Cardiac muscle cell (in vitro differentiated cells and primary cell): ENCODE data around the gene MRPS9. TPM values are rescaled to one million over a fixed set of nuclear protein-coding genes. Genes with fewer than 3 reads are reported as not detected.

ENCODE experiments used
- DNase-seq, 2 donors: peaks; one replicate each; pipeline versions ENCODE4 v3.0.0 to v3.0.0-alpha.2; 2010 to 2017; ENCODE audit warnings: low read depth in 1 of 2, low spot score in 1 of 2
- H3K27ac ChIP-seq: fragments of 200-600 bp; sonication (generic); 2 replicates; pipeline ENCODE4 v1.5.1; 2016
- H3K27me3 ChIP-seq: fragments of 200-600 bp; sonication (generic); 2 replicates; pipeline ENCODE4 v1.6.0; 2016; ENCODE audit warnings: control low read depth
- H3K36me3 ChIP-seq: fragments of 200-600 bp; sonication (generic); 2 replicates; pipeline ENCODE4 v1.5.1; 2016; ENCODE audit warnings: control low read depth
- H3K4me1 ChIP-seq: fragments of 200-600 bp; sonication (generic); 2 replicates; pipeline ENCODE4 v1.8.1; 2017; ENCODE audit warnings: low read depth, mild to moderate bottlenecking, mixed run types
- H3K4me3 ChIP-seq: fragments of 200-600 bp; sonication (generic); 2 replicates; pipeline ENCODE4 v1.5.1; 2016; ENCODE audit warnings: mild to moderate bottlenecking
- H3K9me3 ChIP-seq: fragments of 200-600 bp; sonication (generic); 2 replicates; pipeline ENCODE4 v1.5.1; 2017; ENCODE audit warnings: low read depth, mild to moderate bottlenecking, control low read depth
- polyA plus RNA-seq: library from polyadenylated mRNA; unstranded; fragments of >200 nt; fragmentation: Nextera tagmentation; extraction: Ambion mirVana; gene quantifications from 2 replicates; pipeline ENCODE4 v1.2.1, GENCODE V29; 2016
- total RNA-seq: library from RNA; depleted of rRNA; stranded (reverse); fragments of >200 nt; gene quantifications from 2 replicates; pipeline ENCODE4 v1.2.3, GENCODE V29; 2016
- TF ChIP-seq, protein P1 (sequence below): IDR thresholded peaks from 2 replicates; pipeline ENCODE4 v1.5.1; 2012; ENCODE audit warnings: low read depth, mild to moderate bottlenecking, low read length

MRPS9 gene
- total and polyA plus RNA-seq, 2 experiments from 2014 or later, result 43.8 to 85.3 TPM

GRCh38 chr2:105078906-105079495 is 41.1 kb downstream of the MRPS9 start:
- H3K9me3 ChIP-seq, result no peaks in the 10 kb centered on the region
- peaks cover 5% of the 10 kb centered on the region for H3K4me1 ChIP-seq
- no peaks in the 10 kb centered on the region for H3K27me3 ChIP-seq
- TF ChIP-seq, protein P1, sequence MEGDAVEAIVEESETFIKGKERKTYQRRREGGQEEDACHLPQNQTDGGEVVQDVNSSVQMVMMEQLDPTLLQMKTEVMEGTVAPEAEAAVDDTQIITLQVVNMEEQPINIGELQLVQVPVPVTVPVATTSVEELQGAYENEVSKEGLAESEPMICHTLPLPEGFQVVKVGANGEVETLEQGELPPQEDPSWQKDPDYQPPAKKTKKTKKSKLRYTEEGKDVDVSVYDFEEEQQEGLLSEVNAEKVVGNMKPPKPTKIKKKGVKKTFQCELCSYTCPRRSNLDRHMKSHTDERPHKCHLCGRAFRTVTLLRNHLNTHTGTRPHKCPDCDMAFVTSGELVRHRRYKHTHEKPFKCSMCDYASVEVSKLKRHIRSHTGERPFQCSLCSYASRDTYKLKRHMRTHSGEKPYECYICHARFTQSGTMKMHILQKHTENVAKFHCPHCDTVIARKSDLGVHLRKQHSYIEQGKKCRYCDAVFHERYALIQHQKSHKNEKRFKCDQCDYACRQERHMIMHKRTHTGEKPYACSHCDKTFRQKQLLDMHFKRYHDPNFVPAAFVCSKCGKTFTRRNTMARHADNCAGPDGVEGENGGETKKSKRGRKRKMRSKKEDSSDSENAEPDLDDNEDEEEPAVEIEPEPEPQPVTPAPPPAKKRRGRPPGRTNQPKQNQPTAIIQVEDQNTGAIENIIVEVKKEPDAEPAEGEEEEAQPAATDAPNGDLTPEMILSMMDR, result no peak
- no peak overlapping the region for H3K27ac ChIP-seq
- DNase-seq, result peak in 1 of 2 donors; percentile 32
- no peak overlapping the region for H3K4me3 ChIP-seq
- H3K36me3 ChIP-seq, result no peaks in the 10 kb centered on the region

DNA sequence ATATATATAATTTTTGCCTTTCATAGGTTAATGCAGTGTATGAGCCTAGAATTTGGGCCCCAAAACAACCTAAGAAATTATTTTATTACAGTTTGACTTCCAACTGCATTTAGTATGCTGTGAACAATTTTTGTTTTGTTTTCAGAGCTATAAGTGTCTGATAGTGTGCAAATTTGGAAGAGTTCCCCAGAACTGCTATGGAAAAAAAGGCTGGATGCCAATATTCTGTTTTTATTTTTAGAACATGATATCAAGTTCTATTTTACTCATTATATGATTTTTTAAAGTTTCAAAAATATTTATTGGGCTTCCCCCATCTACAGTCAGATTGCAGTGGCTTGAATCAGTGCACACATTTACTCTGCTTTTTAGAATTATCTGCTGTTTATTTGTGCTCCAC is 42.6 kb downstream of the MRPS9 start:
- TF ChIP-seq, protein P1, result no peak
- no peaks in the 10 kb centered on the region for H3K27me3 ChIP-seq
- no peaks in the 10 kb centered on the region for H3K9me3 ChIP-seq
- H3K27ac ChIP-seq, result no peak overlapping the region
- H3K36me3 ChIP-seq, result no peaks in the 10 kb centered on the region
- H3K4me3 ChIP-seq, result no peak overlapping the region
- peak in 1 of 2 donors; percentile 7 for DNase-seq
- peaks cover 5% of the 10 kb centered on the region for H3K4me1 ChIP-seq

- Histone ChIP-seq H3K4me1 (peaks cover 5% of the 10 kb centered on the region), H3K9me3 (no peaks in the 10 kb centered on the region), H3K27ac (no peak overlapping the region), H3K27me3 (no peaks in the 10 kb centered on the region), H3K36me3 (no peaks in the 10 kb centered on the region), H3K4me3 (no peak overlapping the region)
- peak in 1 of 2 donors; percentile 66 for DNase-seq
- TF ChIP-seq, protein P1, result peak; percentile 22
Measured at GRCh38 chr2:105081006-105081601, 43.2 kb downstream of the MRPS9 start.

GRCh38 chr2:105082107-105082506 is 44.2 kb downstream of the MRPS9 start:
- H3K27ac ChIP-seq, result no peak overlapping the region
- no peaks in the 10 kb centered on the region for H3K36me3 ChIP-seq
- DNase-seq, result peak in 1 of 2 donors; percentile 11
- no peaks in the 10 kb centered on the region for H3K9me3 ChIP-seq
- TF ChIP-seq, protein P1, result no peak
- H3K4me3 ChIP-seq, result no peak overlapping the region
- H3K4me1 ChIP-seq, result peaks cover 5% of the 10 kb centered on the region
- no peaks in the 10 kb centered on the region for H3K27me3 ChIP-seq

DNA sequence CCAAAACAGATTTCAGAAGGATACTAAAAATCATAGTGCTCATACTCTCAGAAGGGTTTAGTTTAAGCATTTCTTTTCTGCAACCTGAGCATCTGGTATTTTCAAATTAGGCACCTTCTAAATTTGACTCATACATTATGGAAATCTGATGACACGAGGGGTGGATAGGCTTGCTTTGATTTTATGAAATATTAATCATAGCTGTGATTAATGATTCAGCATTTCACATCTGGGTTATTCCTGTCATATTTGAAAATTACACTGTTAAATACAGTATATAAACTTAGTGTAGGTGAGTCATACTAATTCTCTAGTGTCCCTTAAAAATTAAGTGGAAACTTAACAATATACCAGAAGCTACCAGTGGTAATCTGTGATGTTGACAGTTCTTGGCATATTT is 47.7 kb downstream of the MRPS9 start:
- H3K27me3 ChIP-seq, result no peaks in the 10 kb centered on the region
- H3K4me3 ChIP-seq, result no peak overlapping the region
- no peaks in the 10 kb centered on the region for H3K9me3 ChIP-seq
- TF ChIP-seq, protein P1, result no peak
- peaks cover 5% of the 10 kb centered on the region for H3K4me1 ChIP-seq
- no peak overlapping the region for H3K27ac ChIP-seq
- H3K36me3 ChIP-seq, result no peaks in the 10 kb centered on the region
- DNase-seq, result no peak
